Measurements from ENCODE around the gene ARL3. TPM values are rescaled to one million over a fixed set of nuclear protein-coding genes. Genes with fewer than 3 reads are reported as not detected.
A peak's percentile ranks its signal among the peaks of the same experiment; 100 is the strongest.

The ARL3 gene
- total RNA-seq, result 1 to 10 TPM in 3 of 4 donors, under 1 TPM in 1; 0.87 to 5.0 (median 2.2) TPM

- Histone ChIP-seq H3K36me3 (no peaks in the 10 kb centered on the region), H3K27ac (peak within 1 kb of the TSS; percentile 76 to 95 (median 92)), H3K4me1 (peaks cover 3 to 62% (median 10%) of the 10 kb centered on the region in 3 donors), H3K9me3 (no peaks in the 10 kb centered on the region), H3K4me3 (peak within 1 kb of the TSS; percentile 86 to 94 (median 91)), H3K27me3 (no peaks in the 10 kb centered on the region)
- peak; percentile 84 for DNase-seq
- WGBS, 2 donors, result 0% methylated on average over 1 to 5 of the region's 62 CpGs
- TF ChIP-seq CTCF (IDR thresholded peaks at IDR 0.05) (peak in 3 of 6 experiments; percentile 7 to 64 (median 37)), POLR2A (IDR thresholded peaks at IDR 0.05) (peak in 2 of 4 donors; percentile 34 to 77)
- intact Hi-C loops (cut with DNase I), result no loop called here
Observed at GRCh38 chr10:102713814-102714620, at the start of gene ARL3. TSS of gene ARL3 (minus strand) at chr10:102714397. CDS start at chr10:102714275, 122 bp downstream.

GRCh38 chr10:102763037-102763607, 48.9 kb upstream of the ARL3 start:
- H3K36me3 ChIP-seq, result peaks cover 0 to 34% (median 0%) of the 10 kb centered on the region in 3 donors
- WGBS, 2 donors, result 80 to 83% methylated on average over 7 of the region's 7 CpGs
- no peak overlapping the region for H3K4me3 ChIP-seq
- peaks cover 21 to 70% (median 26%) of the 10 kb centered on the region in 3 donors for H3K4me1 ChIP-seq
- no peaks in the 10 kb centered on the region for H3K9me3 ChIP-seq
- no peaks in the 10 kb centered on the region for H3K27me3 ChIP-seq
- DNase-seq, result no peak
- TF ChIP-seq CTCF (IDR thresholded peaks at IDR 0.05) (no peak), POLR2A (IDR thresholded peaks at IDR 0.05) (no peak)
- intact Hi-C loops (cut with DNase I), result no loop called here
- H3K27ac ChIP-seq, result peak overlapping the region in 1 of 4 donors; percentile 33

GRCh38 chr10:102762401-102763015, 48.3 kb upstream of the ARL3 start:
- no peak for TF ChIP-seq POLR2A (IDR thresholded peaks at IDR 0.05)
- TF ChIP-seq CTCF (IDR thresholded peaks at IDR 0.05), result no peak
- peak overlapping the region in 1 of 4 donors; percentile 33 for H3K27ac ChIP-seq
- H3K4me1 ChIP-seq, result peaks cover 21 to 67% (median 23%) of the 10 kb centered on the region in 3 donors
- H3K27me3 ChIP-seq, result no peaks in the 10 kb centered on the region
- no peak overlapping the region for H3K4me3 ChIP-seq
- peaks cover 0 to 34% (median 0%) of the 10 kb centered on the region in 3 donors for H3K36me3 ChIP-seq
- H3K9me3 ChIP-seq, result no peaks in the 10 kb centered on the region
- intact Hi-C loops (cut with DNase I), result no loop called here
- no peak for DNase-seq
- WGBS, 2 donors, result 78 to 91% methylated on average over 7 of the region's 7 CpGs

GRCh38 chr10:102761981-102762380, 47.8 kb upstream of the ARL3 start:
- DNase-seq, result no peak
- Histone ChIP-seq H3K36me3 (peaks cover 0 to 34% (median 0%) of the 10 kb centered on the region in 3 donors), H3K27me3 (no peaks in the 10 kb centered on the region), H3K27ac (no peak overlapping the region), H3K9me3 (no peaks in the 10 kb centered on the region), H3K4me1 (peaks cover 18 to 67% (median 19%) of the 10 kb centered on the region in 3 donors), H3K4me3 (no peak overlapping the region)
- TF ChIP-seq POLR2A (IDR thresholded peaks at IDR 0.05) (no peak), CTCF (IDR thresholded peaks at IDR 0.05) (no peak)
- intact Hi-C loops (cut with DNase I), result no loop called here
- WGBS, 2 donors, result 98 to 100% methylated on average over 2 to 4 of the region's 4 CpGs

Measured in esophagus squamous epithelium (tissue), 5 donors.